WTC11 (cell line): Measurements from ENCODE around the gene VSIR.
A peak's percentile ranks its signal among the peaks of the same experiment; 100 is the strongest.

Experiments used
- TF ChIP-seq, protein P1 (sequence below): sonication (generic); formaldehyde crosslinking; IDR thresholded peaks from 2 replicates; pipeline ENCODE4 v1.8.1; 2023; ENCODE audit warnings: mild to moderate bottlenecking, missing genetic modification reagents, moderate library complexity
- TF ChIP-seq, protein P2 (sequence below): fragments of 200-600 bp; IDR thresholded peaks from 2 replicates; pipeline ENCODE4 v1.8.0; 2022; ENCODE audit warnings: antibody characterized with exemption

DNA sequence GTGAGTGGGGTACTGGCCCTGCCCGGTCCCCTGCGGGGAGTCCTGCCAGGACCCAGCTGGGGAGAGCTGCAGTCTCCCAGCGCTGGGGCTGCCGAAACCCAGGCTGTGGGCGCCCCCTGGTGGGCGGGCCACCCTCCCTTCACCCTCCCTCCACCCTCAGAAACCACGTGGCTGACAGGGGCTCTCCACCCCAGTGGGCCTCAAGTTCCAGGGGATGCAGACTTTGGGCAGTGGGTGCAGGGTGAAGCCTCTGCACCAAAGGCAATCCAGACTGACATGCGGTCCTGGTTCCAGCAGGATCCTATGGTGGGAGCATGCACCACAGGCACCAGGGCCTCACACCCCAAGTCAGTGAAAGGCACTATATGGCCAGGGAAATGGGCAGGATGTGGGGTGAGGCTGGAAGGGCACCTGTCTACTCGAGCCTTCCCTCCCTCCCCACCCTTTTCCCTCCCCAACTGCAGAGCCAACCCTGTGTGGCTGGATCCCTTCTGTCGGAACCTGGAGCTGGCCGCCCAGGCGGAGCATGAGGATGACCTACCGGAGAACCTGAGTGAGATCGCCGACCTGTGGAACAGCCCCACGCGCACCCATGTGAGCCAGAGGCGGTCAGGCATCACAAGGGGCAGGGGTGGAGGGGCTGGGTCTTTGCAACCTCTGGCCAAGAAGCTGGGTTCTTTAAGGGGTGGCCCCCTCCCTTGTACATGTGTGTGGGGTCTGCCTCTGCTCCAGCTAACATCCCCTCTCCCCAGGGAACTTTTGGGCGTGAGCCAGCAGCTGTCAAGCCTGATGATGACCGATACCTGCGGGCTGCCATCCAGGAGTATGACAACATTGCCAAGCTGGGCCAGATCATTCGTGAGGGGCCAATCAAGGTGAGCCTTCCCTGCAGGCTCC, 38.9 kb upstream of the VSIR start:
- TF ChIP-seq, protein P1, sequence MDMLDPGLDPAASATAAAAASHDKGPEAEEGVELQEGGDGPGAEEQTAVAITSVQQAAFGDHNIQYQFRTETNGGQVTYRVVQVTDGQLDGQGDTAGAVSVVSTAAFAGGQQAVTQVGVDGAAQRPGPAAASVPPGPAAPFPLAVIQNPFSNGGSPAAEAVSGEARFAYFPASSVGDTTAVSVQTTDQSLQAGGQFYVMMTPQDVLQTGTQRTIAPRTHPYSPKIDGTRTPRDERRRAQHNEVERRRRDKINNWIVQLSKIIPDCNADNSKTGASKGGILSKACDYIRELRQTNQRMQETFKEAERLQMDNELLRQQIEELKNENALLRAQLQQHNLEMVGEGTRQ (CRISPR knock-in tag): no peak; the same call in none of the 2 replicates
- TF ChIP-seq, protein P2, sequence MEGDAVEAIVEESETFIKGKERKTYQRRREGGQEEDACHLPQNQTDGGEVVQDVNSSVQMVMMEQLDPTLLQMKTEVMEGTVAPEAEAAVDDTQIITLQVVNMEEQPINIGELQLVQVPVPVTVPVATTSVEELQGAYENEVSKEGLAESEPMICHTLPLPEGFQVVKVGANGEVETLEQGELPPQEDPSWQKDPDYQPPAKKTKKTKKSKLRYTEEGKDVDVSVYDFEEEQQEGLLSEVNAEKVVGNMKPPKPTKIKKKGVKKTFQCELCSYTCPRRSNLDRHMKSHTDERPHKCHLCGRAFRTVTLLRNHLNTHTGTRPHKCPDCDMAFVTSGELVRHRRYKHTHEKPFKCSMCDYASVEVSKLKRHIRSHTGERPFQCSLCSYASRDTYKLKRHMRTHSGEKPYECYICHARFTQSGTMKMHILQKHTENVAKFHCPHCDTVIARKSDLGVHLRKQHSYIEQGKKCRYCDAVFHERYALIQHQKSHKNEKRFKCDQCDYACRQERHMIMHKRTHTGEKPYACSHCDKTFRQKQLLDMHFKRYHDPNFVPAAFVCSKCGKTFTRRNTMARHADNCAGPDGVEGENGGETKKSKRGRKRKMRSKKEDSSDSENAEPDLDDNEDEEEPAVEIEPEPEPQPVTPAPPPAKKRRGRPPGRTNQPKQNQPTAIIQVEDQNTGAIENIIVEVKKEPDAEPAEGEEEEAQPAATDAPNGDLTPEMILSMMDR: peak; percentile 53
